K562 (cell line): ENCODE measurements around the gene SLC7A9. TPM values are rescaled to one million over a fixed set of nuclear protein-coding genes. Genes with fewer than 3 reads are reported as not detected.

Source experiments
- ATAC-seq: fragments of 200-7000 bp; cut with Tn5 transposase; 3 replicates; pipeline ENCODE4 v1.9.1; 2020; ENCODE audit warnings: moderate library complexity
- BruUV-seq: library from RNA; stranded (reverse); fragments of 400-500 nt; replicated peaks from 2 replicates; lab custom pipeline; 2021; lab: Mats Ljungman, UMichigan
- CTCF ChIA-PET: fragments of 300-600 bp; formaldehyde crosslinking; extraction: SDS; loops from one replicate; lab custom pipeline; 2021; ENCODE audit warnings: low intra/inter-chr PET ratio; lab: Yijun Ruan, JAX
- POLR2A ChIA-PET: fragments of 300-600, 350-650 bp; sonication (Branson Sonifier 250); formaldehyde crosslinking; extraction: SDS; loops from one replicate; lab custom pipeline; 2021; ENCODE audit warnings: antibody characterized with exemption, inconsistent platforms; lab: Yijun Ruan, JAX
- DNase-seq, 4 experiments: peaks; one replicate each; pipeline versions ENCODE4 v3.0.0 to v3.0.0-alpha.2; 2011 to 2018; ENCODE audit warnings: low spot score in 3 of 4, mixed read lengths in 3 of 4; ENCODE audit errors: extremely low read depth in 1 of 4
- FAIRE-seq: peaks from 2 replicates; lab custom pipeline; 2011; peaks lifted over from hg19 to GRCh38; lab: Jason Lieb, UNC
- H2AFZ ChIP-seq: 2 replicates; pipeline ENCODE4 v1.6.0; 2011; ENCODE audit warnings: low read depth, low read length, control low read depth, inconsistent platforms
- H3K27ac ChIP-seq: fragments of 200-600 bp; 3 replicates; pipeline ENCODE4 v1.8.0; 2011; ENCODE audit warnings: low read depth, mild to moderate bottlenecking, control low read depth, inconsistent platforms, low read length, moderate library complexity, mixed read lengths; ENCODE audit errors: extremely low read depth
- H3K27me3 ChIP-seq, 2 experiments: fragments of 300-600 bp in 1 of 2; 2 replicates in 1 of 2; 3 replicates in 1 of 2; pipeline versions ENCODE4 v1.6.0 to v1.8.0; 2011; ENCODE audit warnings: inconsistent platforms in 2 of 2, low read length in 2 of 2, mild to moderate bottlenecking in 1 of 2, mixed read lengths in 1 of 2, moderate library complexity in 1 of 2; ENCODE audit not compliant: control insufficient read depth in 2 of 2, insufficient read depth in 2 of 2
- H3K36me3 ChIP-seq: fragments of 300-600 bp; 3 replicates; pipeline ENCODE4 v1.8.0; 2011; ENCODE audit warnings: mild to moderate bottlenecking, low read length, inconsistent platforms; ENCODE audit not compliant: control insufficient read depth, insufficient read depth
- H3K4me1 ChIP-seq, 2 experiments: fragments of 200-600 bp in 1 of 2; replicated peaks in 1 of 2; 2 replicates in 1 of 2; 3 replicates in 1 of 2; pipeline versions ENCODE4 v1.5.1 to v1.8.0; 2011; ENCODE audit warnings: inconsistent platforms in 2 of 2, low read length in 2 of 2, mild to moderate bottlenecking in 1 of 2, mixed read lengths in 1 of 2, moderate library complexity in 1 of 2; ENCODE audit not compliant: control insufficient read depth in 2 of 2, insufficient read depth in 2 of 2
- H3K4me2 ChIP-seq: 2 replicates; pipeline ENCODE4 v1.6.1; 2011; ENCODE audit warnings: low read length, control low read depth, inconsistent platforms, mixed read lengths; ENCODE audit not compliant: insufficient read depth
- H3K4me3 ChIP-seq: fragments of 200-600 bp; sonication (generic), shearing (Covaris generic); 2 replicates; pipeline ENCODE4 v1.5.1; 2016; ENCODE audit warnings: control low read depth, inconsistent platforms
- H3K79me2 ChIP-seq: fragments of 200-600 bp; 3 replicates; pipeline ENCODE4 v1.8.0; 2011; ENCODE audit warnings: low read length, inconsistent platforms; ENCODE audit not compliant: control insufficient read depth, insufficient read depth
- H3K9ac ChIP-seq, 2 experiments: 2 replicates each; pipeline versions ENCODE4 v1.6.0 to v1.6.1; 2011; ENCODE audit warnings: low read depth in 2 of 2, low read length in 2 of 2, control low read depth in 1 of 2, inconsistent platforms in 1 of 2, mild to moderate bottlenecking in 1 of 2, mixed read lengths in 1 of 2; ENCODE audit not compliant: insufficient read depth in 1 of 2
- H3K9me1 ChIP-seq: one replicate; pipeline ENCODE4 v1.6.0; 2011; ENCODE audit warnings: inconsistent platforms, mild to moderate bottlenecking, low read length, moderate library complexity; ENCODE audit not compliant: control insufficient read depth, insufficient read depth
- H3K9me3 ChIP-seq: replicated peaks from 2 replicates; pipeline ENCODE4 v1.5.1; 2011; ENCODE audit warnings: low read depth, low read length, inconsistent platforms; ENCODE audit not compliant: control insufficient read depth, insufficient read depth
- H4K20me1 ChIP-seq: replicated peaks from 2 replicates; pipeline ENCODE4 v1.6.1; 2011; ENCODE audit warnings: low read length, inconsistent platforms, mixed read lengths; ENCODE audit not compliant: control insufficient read depth, insufficient read depth
- BDP1 ChIP-seq: IDR thresholded peaks from 3 replicates; pipeline ENCODE4 v1.6.1; 2011; ENCODE audit not compliant: insufficient read length, insufficient read depth
- CGGBP1 ChIP-seq: fragments of 250-450 bp; sonication (Bioruptor Pico); IDR thresholded peaks from 2 replicates; pipeline ENCODE4 v1.9.0; 2021; ENCODE audit warnings: mild to moderate bottlenecking
- E2F3 ChIP-seq: fragments of 250-450 bp; sonication (Bioruptor Pico); IDR thresholded peaks from 2 replicates; pipeline ENCODE4 v1.4.0; 2020; ENCODE audit warnings: mild to moderate bottlenecking
- ETV1 ChIP-seq: fragments of 450-650 bp; conservative IDR thresholded peaks from 2 replicates; pipeline ENCODE4 v1.6.1; 2016; ENCODE audit warnings: missing genetic modification characterization, control low read depth, low read depth, missing compliant biosample characterization
- ETV6 ChIP-seq, 3 experiments: fragments of 150-350 bp in 1 of 3; sonication (generic) in 1 of 3; formaldehyde crosslinking in 1 of 3; IDR thresholded peaks; 2 replicates each; pipeline versions ENCODE4 v1.6.1 to v1.8.0; 2014 to 2022; ENCODE audit warnings: borderline replicate concordance in 2 of 3, low read depth in 2 of 3, antibody characterized with exemption in 1 of 3, low read length in 1 of 3, mild to moderate bottlenecking in 1 of 3, missing genetic modification reagents in 1 of 3
- JUND ChIP-seq, 2 experiments: IDR thresholded peaks; 2 replicates in 1 of 2; 3 replicates in 1 of 2; pipeline ENCODE4 v1.6.1; 2011; ENCODE audit warnings: borderline replicate concordance in 2 of 2, low read depth in 2 of 2, low read length in 2 of 2, improper control_type of control experiment in 1 of 2, missing biosample characterization in 1 of 2, missing genetic modification characterization in 1 of 2, missing genetic modification reagents in 1 of 2
- KAT8 ChIP-seq: fragments of 450-650 bp; IDR thresholded peaks from 2 replicates; pipeline ENCODE4 v1.6.1; 2016; ENCODE audit warnings: low read depth, mild to moderate bottlenecking
- KDM5B ChIP-seq: fragments of 200-600 bp; sonication (generic); IDR thresholded peaks from 2 replicates; pipeline ENCODE4 v1.6.1; 2012; ENCODE audit warnings: low read depth, mild to moderate bottlenecking, moderate library complexity, low read length, control low read depth, inconsistent platforms; ENCODE audit not compliant: insufficient replicate concordance
- MTA2 ChIP-seq: fragments of 450-650 bp; IDR thresholded peaks from 2 replicates; pipeline ENCODE4 v1.6.1; 2016; ENCODE audit warnings: low read depth
- NELFE ChIP-seq: IDR thresholded peaks from 2 replicates; pipeline ENCODE4 v1.6.1; 2011; ENCODE audit warnings: mild to moderate bottlenecking; ENCODE audit not compliant: insufficient read depth, insufficient read length
- RBFOX2 ChIP-seq: fragments of 200-400 bp; formaldehyde crosslinking; IDR thresholded peaks from 2 replicates; pipeline ENCODE4 v1.6.1; 2017; ENCODE audit warnings: low read depth, mild to moderate bottlenecking, low read length, moderate library complexity
- SLC30A9 ChIP-seq: fragments of 250-450 bp; sonication (Bioruptor Pico); IDR thresholded peaks from 2 replicates; pipeline ENCODE4 v1.8.0; 2022; ENCODE audit warnings: mild to moderate bottlenecking, moderate library complexity
- TRIM28 ChIP-seq: fragments of 450-650 bp; IDR thresholded peaks from 2 replicates; pipeline ENCODE4 v1.6.1; 2017
- ZFP91 ChIP-seq: sonication (generic); formaldehyde crosslinking; IDR thresholded peaks from 2 replicates; pipeline ENCODE4 v1.8.0; 2022; ENCODE audit warnings: mild to moderate bottlenecking, missing genetic modification reagents
- ZFPM2 ChIP-seq: fragments of 250-450 bp; sonication (Bioruptor Pico); IDR thresholded peaks from 2 replicates; pipeline ENCODE4 v1.5.1; 2022; ENCODE audit warnings: mild to moderate bottlenecking
- ZNF124 ChIP-seq: sonication (generic); formaldehyde crosslinking; IDR thresholded peaks from 2 replicates; pipeline ENCODE4 v1.8.1; 2022; ENCODE audit warnings: missing genetic modification reagents
- ZNF408 ChIP-seq: fragments of 250-450 bp; sonication (Bioruptor Pico); IDR thresholded peaks from 2 replicates; pipeline ENCODE4 v1.4.0; 2020; ENCODE audit warnings: low read depth, mild to moderate bottlenecking, moderate library complexity
- ZNF41 ChIP-seq: fragments of 250-450 bp; sonication (Bioruptor Pico); conservative IDR thresholded peaks from 2 replicates; pipeline ENCODE4 v1.4.0; 2020; ENCODE audit warnings: mild to moderate bottlenecking
- WGBS: fragments of 100-300 bp; shearing (Covaris generic); methylation state at CpG from one replicate; pipeline ENCODE4 v1.1.6; 2016; ENCODE audit warnings: low coverage, mixed read lengths; ENCODE audit not compliant: insufficient coverage; ENCODE audit errors: missing lambda C conversion rate; 5-methylcytosine and 5-hydroxymethylcytosine counted together
- in situ Hi-C: fragments of 300-500 bp; cut with MboI; formaldehyde crosslinking; loops from 4 replicates; pipeline ENCODE4 v1.15.0; 2018; ENCODE audit warnings: inconsistent platforms, mixed read lengths
- intact Hi-C: fragments of 100-400 bp; cut with micrococcal nuclease; formaldehyde crosslinking; loops from 2 replicates; pipeline ENCODE4 v1.14.2; 2022
- polyA plus RNA-seq, 8 experiments: library from polyadenylated mRNA; depleted of rRNA in 4 of 8; stranded (reverse) in 5 of 8; unstranded in 3 of 8; fragments of >200 nt; fragmentation: Nextera tagmentation in 2 of 8; fragmentation: Illumina TruSeq in 1 of 8; extraction: Ambion mirVana in 2 of 8; extraction: Trizol in 1 of 8; gene quantifications; 2 replicates each; pipeline versions ENCODE4 v1.2.1 to v1.2.3, GENCODE V29; 2011 to 2014; ENCODE audit warnings: inconsistent platforms in 1 of 8, missing spikeins in 1 of 8
- total RNA-seq, 7 experiments: library from RNA; depleted of rRNA in 6 of 7; stranded (reverse); fragments of >200 nt in 6 of 7; fragmentation: Illumina TruSeq in 2 of 7; extraction: Trizol in 2 of 7; gene quantifications; 2 replicates each; pipeline versions ENCODE4 v1.2.1 to v1.2.3, GENCODE V29; 2011 to 2021; ENCODE audit warnings: low replicate concordance in 1 of 7

SLC7A9 gene
- total and polyA plus RNA-seq, 9 of the 15 experiments (the other 6 are each of a cell fraction or from before 2014, with no cell fraction given) = not detected

- H3K4me3 ChIP-seq = no peak overlapping the region
- H3K9me1 ChIP-seq = no peaks in the 10 kb centered on the region
- H3K79me2 ChIP-seq = no peaks in the 10 kb centered on the region
- intact Hi-C loops = no loop called here
- H3K27me3 ChIP-seq = peaks cover 27 to 47% of the 10 kb centered on the region in 2 experiments
- FAIRE-seq (no peak), ATAC-seq (no peak), DNase-seq (no peak)
- no peaks in the 10 kb centered on the region for H3K4me1 ChIP-seq
- POLR2A ChIA-PET = no interaction called here
- CTCF ChIA-PET = no interaction called here
- H3K27ac ChIP-seq = no peak overlapping the region
- H4K20me1 ChIP-seq = no peaks in the 10 kb centered on the region; the same call in 1 of the 2 replicates
- no peak overlapping the region for H3K4me2 ChIP-seq
- BruUV-seq = no TSS peak
- no peak overlapping the region for H2AFZ ChIP-seq
- in situ Hi-C loops = no loop called here
- no peak overlapping the region for H3K9ac ChIP-seq
- no peak for TF ChIP-seq E2F3 (CRISPR knock-in tag)
- TF ChIP-seq ZNF408 (CRISPR knock-in tag) = no peak
- no peak for TF ChIP-seq SLC30A9 (CRISPR knock-in tag)
- TF ChIP-seq RBFOX2 = no peak
- no peak for TF ChIP-seq ZNF41
- no peak for TF ChIP-seq KDM5B
- no peak for TF ChIP-seq ETV1 (tag)
- no peak for TF ChIP-seq JUND (IDR thresholded peaks at IDR 0.05; ENCODE audit: borderline replicate concordance, low read depth, low read length)
- TF ChIP-seq JUND (tag; IDR thresholded peaks at IDR 0.05; ENCODE audit: borderline replicate concordance, low read depth, low read length) = no peak
- TF ChIP-seq ZFPM2 = no peak
- TF ChIP-seq ZNF124 = no peak
- TF ChIP-seq ZFP91 (CRISPR knock-in tag) = no peak
- no peak for TF ChIP-seq KAT8
- TF ChIP-seq CGGBP1 (CRISPR knock-in tag) = no peak
- TF ChIP-seq BDP1 = no peak
- TF ChIP-seq TRIM28 = no peak
- no peak for TF ChIP-seq NELFE
- no peak for TF ChIP-seq MTA2
- no peak for TF ChIP-seq ETV6 (IDR thresholded peaks at IDR 0.05; ENCODE audit: borderline replicate concordance in 1 of 2, low read depth in 2 of 2, low read length in 1 of 2)
- TF ChIP-seq ETV6 (CRISPR knock-in tag; IDR thresholded peaks at IDR 0.05; ENCODE audit: borderline replicate concordance) = no peak
- WGBS = under 1% methylated on average over 9 of the region's 9 CpGs
- H3K9me3 ChIP-seq = no peaks in the 10 kb centered on the region
- H3K36me3 ChIP-seq = no peaks in the 10 kb centered on the region
Observed at GRCh38 chr19:32810452-32810851, 59.1 kb downstream of the SLC7A9 start.
